Fibroblast of skin of left quadriceps (primary cell): ENCODE results near the gene TAS2R19.
"Not testable (repeated sequence)": the region's sequence is repeated elsewhere in the genome, so short reads cannot be mapped to it uniquely, and the experiment has no call there.

Source experiments
- DNase-seq, 2 experiments: peaks; one replicate each; pipeline ENCODE4 v3.0.0-alpha.2; 2013; ENCODE audit warnings: low read depth in 2 of 2

Gene TAS2R19

GRCh38 chr12:11022520-11022919, at the start of gene TAS2R19:
Gene TAS2R19, minus strand, starts transcription at chr12:11022620. Its CDS starts 49 bp downstream, at chr12:11022571.
- no peak for DNase-seq

- no peak for DNase-seq
These were observed 49.0 kb upstream of the TAS2R19 start for GRCh38 chr12:11071414-11071813.

GRCh38 chr12:11070999-11071398, 48.6 kb upstream of the TAS2R19 start:
- no peak for DNase-seq

- DNase-seq, result no peak
These were observed 47.5 kb upstream of the TAS2R19 start for GRCh38 chr12:11069854-11070365.

- no peak for DNase-seq
These were observed 45.1 kb upstream of the TAS2R19 start for GRCh38 chr12:11067514-11067913.

- DNase-seq, result not testable (repeated sequence)
These were observed 39.8 kb upstream of the TAS2R19 start, which contains the start of gene TAS2R46 for GRCh38 chr12:11062194-11062593. Gene TAS2R46, minus strand, starts transcription at chr12:11062294. Its CDS starts 0 bp downstream, at chr12:11062294.

GRCh38 chr12:11059784-11060183, 37.4 kb upstream of the TAS2R19 start:
- DNase-seq, result no peak

- no peak for DNase-seq
These were observed 36.6 kb upstream of the TAS2R19 start for GRCh38 chr12:11059041-11059440.

- DNase-seq, result no peak
These were observed 32.9 kb upstream of the TAS2R19 start for GRCh38 chr12:11055306-11055705.

- DNase-seq, result not testable (repeated sequence)
These were observed 27.5 kb upstream of the TAS2R19 start for GRCh38 chr12:11049806-11050531.

GRCh38 chr12:11041366-11041765, 18.9 kb upstream of the TAS2R19 start:
- not testable (repeated sequence) for DNase-seq

GRCh38 chr12:11040162-11040561, 17.7 kb upstream of the TAS2R19 start:
- DNase-seq, result no peak

- DNase-seq, result no peak
These were observed 16.8 kb upstream of the TAS2R19 start for GRCh38 chr12:11039171-11039570.

GRCh38 chr12:11033959-11034358, 11.5 kb upstream of the TAS2R19 start:
- DNase-seq, result not testable (repeated sequence)

GRCh38 chr12:11031307-11031706, 8.9 kb upstream of the TAS2R19 start, which contains the start of gene TAS2R31:
Gene TAS2R31, minus strand, starts transcription at chr12:11031407. Its CDS starts 72 bp downstream, at chr12:11031335.
- no peak for DNase-seq

- no peak for DNase-seq
These were observed 3.7 kb upstream of the TAS2R19 start for GRCh38 chr12:11026118-11026517.

- no peak for DNase-seq
These were observed 967 bp upstream of the TAS2R19 start for GRCh38 chr12:11023387-11023786.

GRCh38 chr12:11016937-11017336, 5.5 kb downstream of the TAS2R19 start:
- DNase-seq, result no peak

GRCh38 chr12:11015775-11016430, 6.5 kb downstream of the TAS2R19 start:
- DNase-seq, result no peak

- no peak for DNase-seq
These were observed 8.2 kb downstream of the TAS2R19 start for GRCh38 chr12:11014234-11014633.

GRCh38 chr12:11007608-11008007, 14.8 kb downstream of the TAS2R19 start:
- no peak for DNase-seq

GRCh38 chr12:10998204-10998603, 24.2 kb downstream of the TAS2R19 start, which contains the start of gene TAS2R20:
Gene TAS2R20, minus strand, starts transcription at chr12:10998304. Its CDS starts 429 bp downstream, at chr12:10997875.
- DNase-seq, result no peak

- DNase-seq, result no peak
These were observed 28.1 kb downstream of the TAS2R19 start for GRCh38 chr12:10994307-10994706.
